ENCODE data around the gene MOB2. TPM values are rescaled to one million over a fixed set of nuclear protein-coding genes. Genes with fewer than 3 reads are reported as not detected.

The MOB2 gene
- total and polyA plus RNA-seq, 2 donors (not counting 1 experiment from before 2014, with no cell fraction given): 13.1 to 30.1 TPM

GRCh38 chr11:1498262-1498661 lies 11.7 kb upstream of the MOB2 start:
- H3K9ac ChIP-seq (ENCODE audit: insufficient read depth, low read length): no peak overlapping the region
- H3K9me3 ChIP-seq (ENCODE audit: control insufficient read depth, insufficient read depth, low read depth, low read length): no peaks in the 10 kb centered on the region
- no peaks in the 10 kb centered on the region for H3K36me3 ChIP-seq (ENCODE audit: control insufficient read depth, insufficient read depth, low read length)
- no peak overlapping the region for H3K4me3 ChIP-seq (replicated peaks in 1 of 4; ENCODE audit: control extremely low read depth in 1 of 4, insufficient read depth in 1 of 4, low read depth in 3 of 4, low read length in 4 of 4)
- peaks cover 2% of the 10 kb centered on the region for H4K20me1 ChIP-seq (ENCODE audit: control insufficient read depth, extremely low read depth, insufficient read depth, low read length)
- TF ChIP-seq, protein P1, sequence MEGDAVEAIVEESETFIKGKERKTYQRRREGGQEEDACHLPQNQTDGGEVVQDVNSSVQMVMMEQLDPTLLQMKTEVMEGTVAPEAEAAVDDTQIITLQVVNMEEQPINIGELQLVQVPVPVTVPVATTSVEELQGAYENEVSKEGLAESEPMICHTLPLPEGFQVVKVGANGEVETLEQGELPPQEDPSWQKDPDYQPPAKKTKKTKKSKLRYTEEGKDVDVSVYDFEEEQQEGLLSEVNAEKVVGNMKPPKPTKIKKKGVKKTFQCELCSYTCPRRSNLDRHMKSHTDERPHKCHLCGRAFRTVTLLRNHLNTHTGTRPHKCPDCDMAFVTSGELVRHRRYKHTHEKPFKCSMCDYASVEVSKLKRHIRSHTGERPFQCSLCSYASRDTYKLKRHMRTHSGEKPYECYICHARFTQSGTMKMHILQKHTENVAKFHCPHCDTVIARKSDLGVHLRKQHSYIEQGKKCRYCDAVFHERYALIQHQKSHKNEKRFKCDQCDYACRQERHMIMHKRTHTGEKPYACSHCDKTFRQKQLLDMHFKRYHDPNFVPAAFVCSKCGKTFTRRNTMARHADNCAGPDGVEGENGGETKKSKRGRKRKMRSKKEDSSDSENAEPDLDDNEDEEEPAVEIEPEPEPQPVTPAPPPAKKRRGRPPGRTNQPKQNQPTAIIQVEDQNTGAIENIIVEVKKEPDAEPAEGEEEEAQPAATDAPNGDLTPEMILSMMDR (conservative IDR thresholded peaks at IDR 0.05 in 1 of 2, IDR thresholded peaks at IDR 0.05 in 1 of 2; ENCODE audit: low read depth in 1 of 2, low read length in 2 of 2): no peak
- no peak overlapping the region for H3K27ac ChIP-seq (ENCODE audit: insufficient read depth, low read length)
- H3K27me3 ChIP-seq (ENCODE audit: control insufficient read depth, insufficient read depth, low read length): no peaks in the 10 kb centered on the region
- H3K4me1 ChIP-seq (ENCODE audit: control insufficient read depth, extremely low read depth, insufficient read depth, low read length): no peaks in the 10 kb centered on the region
- no peak overlapping the region for H3K4me2 ChIP-seq (ENCODE audit: extremely low read depth, insufficient read depth, low read length)
- no peak for DNase-seq (ENCODE audit: low read depth in 2 of 2)
- H2AFZ ChIP-seq (ENCODE audit: low read length): no peak overlapping the region
- peaks cover 5% of the 10 kb centered on the region for H3K79me2 ChIP-seq (ENCODE audit: control insufficient read depth, insufficient read depth, low read length)

- Histone ChIP-seq H4K20me1 (ENCODE audit: control insufficient read depth, extremely low read depth, insufficient read depth, low read length) (peaks cover 2% of the 10 kb centered on the region), H3K36me3 (ENCODE audit: control insufficient read depth, insufficient read depth, low read length) (no peaks in the 10 kb centered on the region), H3K4me2 (ENCODE audit: extremely low read depth, insufficient read depth, low read length) (no peak overlapping the region), H3K9me3 (ENCODE audit: control insufficient read depth, insufficient read depth, low read depth, low read length) (no peaks in the 10 kb centered on the region), H3K4me1 (ENCODE audit: control insufficient read depth, extremely low read depth, insufficient read depth, low read length) (no peaks in the 10 kb centered on the region), H3K27me3 (ENCODE audit: control insufficient read depth, insufficient read depth, low read length) (no peaks in the 10 kb centered on the region), H3K4me3 (replicated peaks in 1 of 4; ENCODE audit: control extremely low read depth in 1 of 4, insufficient read depth in 1 of 4, low read depth in 3 of 4, low read length in 4 of 4) (no peak overlapping the region), H3K79me2 (ENCODE audit: control insufficient read depth, insufficient read depth, low read length) (peaks cover 5% of the 10 kb centered on the region), H3K27ac (ENCODE audit: insufficient read depth, low read length) (no peak overlapping the region), H2AFZ (ENCODE audit: low read length) (no peak overlapping the region), H3K9ac (ENCODE audit: insufficient read depth, low read length) (no peak overlapping the region)
- no peak for DNase-seq (ENCODE audit: low read depth in 2 of 2)
- no peak for TF ChIP-seq EZH2 (IDR thresholded peaks at IDR 0.05; ENCODE audit: low read length, missing control alignments)
- TF ChIP-seq, protein P1 (conservative IDR thresholded peaks at IDR 0.05 in 1 of 2, IDR thresholded peaks at IDR 0.05 in 1 of 2; ENCODE audit: low read depth in 1 of 2, low read length in 2 of 2): no peak
Measured at GRCh38 chr11:1497600-1497999, 11.0 kb upstream of the MOB2 start.

DNA sequence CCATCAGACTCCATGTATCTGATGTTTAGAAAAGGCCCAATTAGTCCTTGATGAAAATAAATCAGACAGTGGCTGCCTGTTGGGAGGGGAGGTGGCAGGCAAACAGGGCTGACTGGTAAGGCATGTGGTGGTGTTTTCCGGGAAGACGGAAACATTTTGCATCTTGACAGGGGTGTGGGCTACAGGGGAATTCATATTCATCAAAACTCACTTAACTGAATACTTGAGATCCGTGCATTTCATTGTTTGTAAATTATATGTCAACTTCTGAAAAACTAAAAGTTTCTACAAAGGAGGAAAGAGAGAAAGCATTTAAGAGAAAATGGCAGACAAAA lies 10.1 kb upstream of the MOB2 start:
- H3K4me2 ChIP-seq (ENCODE audit: extremely low read depth, insufficient read depth, low read length): no peak overlapping the region

More for the DNA sequence above, 10.1 kb upstream of the MOB2 start:
- Histone ChIP-seq H4K20me1 (ENCODE audit: control insufficient read depth, extremely low read depth, insufficient read depth, low read length) (peaks cover 2% of the 10 kb centered on the region), H3K9ac (ENCODE audit: insufficient read depth, low read length) (no peak overlapping the region), H3K4me3 (replicated peaks in 1 of 4; ENCODE audit: control extremely low read depth in 1 of 4, insufficient read depth in 1 of 4, low read depth in 3 of 4, low read length in 4 of 4) (no peak overlapping the region), H3K27me3 (ENCODE audit: control insufficient read depth, insufficient read depth, low read length) (no peaks in the 10 kb centered on the region), H3K36me3 (ENCODE audit: control insufficient read depth, insufficient read depth, low read length) (no peaks in the 10 kb centered on the region), H3K9me3 (ENCODE audit: control insufficient read depth, insufficient read depth, low read depth, low read length) (no peaks in the 10 kb centered on the region), H3K4me1 (ENCODE audit: control insufficient read depth, extremely low read depth, insufficient read depth, low read length) (no peaks in the 10 kb centered on the region), H3K27ac (ENCODE audit: insufficient read depth, low read length) (no peak overlapping the region), H2AFZ (ENCODE audit: low read length) (no peak overlapping the region), H3K79me2 (ENCODE audit: control insufficient read depth, insufficient read depth, low read length) (peaks cover 5% of the 10 kb centered on the region)
- no peak for DNase-seq (ENCODE audit: low read depth in 2 of 2)
- no peak for TF ChIP-seq EZH2 (IDR thresholded peaks at IDR 0.05; ENCODE audit: low read length, missing control alignments)
- TF ChIP-seq, protein P1 (conservative IDR thresholded peaks at IDR 0.05 in 1 of 2, IDR thresholded peaks at IDR 0.05 in 1 of 2; ENCODE audit: low read depth in 1 of 2, low read length in 2 of 2): no peak
